ENCODE results near the gene FAM193A. TPM values are rescaled to one million over a fixed set of nuclear protein-coding genes. Genes with fewer than 3 reads are reported as not detected.
"Not testable (repeated sequence)": the region's sequence is repeated elsewhere in the genome, so short reads cannot be mapped to it uniquely, and the experiment has no call there.

The FAM193A gene
- total and polyA plus RNA-seq, 2 donors (not counting 1 experiment from before 2014, with no cell fraction given) = 16.0 to 62.7 TPM

GRCh38 chr4:2762486-2763370 is 226.3 kb downstream of the FAM193A start:
- H3K9me3 ChIP-seq (ENCODE audit: control extremely low read depth in 1 of 3, control insufficient read depth in 2 of 3, insufficient read depth in 1 of 3, low read length in 2 of 3); DNase-seq; H3K27me3 Mint-ChIP-seq; ATAC-seq (ENCODE audit: low read depth); H3K9me3 Mint-ChIP-seq (ENCODE audit: insufficient read depth); H3K9ac ChIP-seq (ENCODE audit: low read length); H4K20me1 ChIP-seq (ENCODE audit: control insufficient read depth, insufficient read depth, low read length, poor library complexity, severe bottlenecking); H3K79me2 ChIP-seq (ENCODE audit: control insufficient read depth, insufficient read depth, low read length); H3K27me3 ChIP-seq (replicated peaks in 1 of 4; ENCODE audit: control extremely low read depth in 1 of 4, control insufficient read depth in 3 of 4, insufficient read depth in 4 of 4, low read length in 3 of 4); H3K36me3 ChIP-seq (replicated peaks in 1 of 2; ENCODE audit: control extremely low read depth in 1 of 2, control insufficient read depth in 1 of 2, extremely low read depth in 1 of 2, insufficient read depth in 2 of 2, low read length in 1 of 2); H3K4me2 ChIP-seq (replicated peaks; ENCODE audit: low read depth, low read length, poor library complexity, severe bottlenecking); intact Hi-C loops (cut with micrococcal nuclease); H3K27ac ChIP-seq (ENCODE audit: low read length in 2 of 2); H2AFZ ChIP-seq (ENCODE audit: insufficient read depth, low read depth, low read length, poor library complexity, severe bottlenecking); H3K4me3 ChIP-seq (ENCODE audit: control extremely low read depth in 1 of 5, extremely low read depth in 1 of 5, insufficient read depth in 1 of 5, low read depth in 2 of 5, low read length in 4 of 5): not testable (repeated sequence)
- peak overlapping the region; percentile 74 for H3K4me3 Mint-ChIP-seq
- POLR2A ChIA-PET = interaction anchor here (1.2 to 1.8 kb wide), 2 partner anchors 17 to 51 kb away, joined by 4 read pairs; no protein-coding TSS in a partner anchor
- CTCF ChIA-PET = interaction anchor here (0.6 to 2.6 kb wide), 28 partner anchors 20 to 277 kb away, joined by 3 to 19 read pairs (median 4); no protein-coding TSS in a partner anchor
- peaks cover 5 to 21% of the 10 kb centered on the region in 2 donors for H3K4me1 ChIP-seq (ENCODE audit: control insufficient read depth in 2 of 2, insufficient read depth in 2 of 2, low read length in 2 of 2)
- H3K27ac Mint-ChIP-seq = peak overlapping the region; percentile 53
- WGBS (ENCODE audit: insufficient coverage) = 96% methylated on average over 24 of the region's 42 CpGs
- peaks cover 14% of the 10 kb centered on the region for H3K4me1 Mint-ChIP-seq

GRCh38 chr4:2763511-2763967 is 227.1 kb downstream of the FAM193A start:
- Mint-ChIP-seq H3K27me3 (no peaks in the 10 kb centered on the region), H3K4me3 (peak overlapping the region; percentile 74), H3K27ac (peak overlapping the region; percentile 15), H3K9me3 (ENCODE audit: insufficient read depth) (no peaks in the 10 kb centered on the region), H3K4me1 (peaks cover 14% of the 10 kb centered on the region)
- DNase-seq = no peak
- intact Hi-C loops (cut with micrococcal nuclease) = no loop called here
- H3K27ac ChIP-seq (ENCODE audit: low read length in 2 of 2) = no peak overlapping the region
- peak overlapping the region; percentile 78 for H2AFZ ChIP-seq (ENCODE audit: insufficient read depth, low read depth, low read length, poor library complexity, severe bottlenecking)
- peak overlapping the region; percentile 93 for H3K4me2 ChIP-seq (replicated peaks; ENCODE audit: low read depth, low read length, poor library complexity, severe bottlenecking)
- peak overlapping the region; percentile 61 for H3K9ac ChIP-seq (ENCODE audit: low read length)
- no peak for ATAC-seq (ENCODE audit: low read depth)
- peak overlapping the region in 4 of 5 experiments; percentile 29 to 72 (median 52) for H3K4me3 ChIP-seq (ENCODE audit: control extremely low read depth in 1 of 5, extremely low read depth in 1 of 5, insufficient read depth in 1 of 5, low read depth in 2 of 5, low read length in 4 of 5)
- no peaks in the 10 kb centered on the region for H3K36me3 ChIP-seq (replicated peaks in 1 of 2; ENCODE audit: control extremely low read depth in 1 of 2, control insufficient read depth in 1 of 2, extremely low read depth in 1 of 2, insufficient read depth in 2 of 2, low read length in 1 of 2)
- TF ChIP-seq, protein P1, sequence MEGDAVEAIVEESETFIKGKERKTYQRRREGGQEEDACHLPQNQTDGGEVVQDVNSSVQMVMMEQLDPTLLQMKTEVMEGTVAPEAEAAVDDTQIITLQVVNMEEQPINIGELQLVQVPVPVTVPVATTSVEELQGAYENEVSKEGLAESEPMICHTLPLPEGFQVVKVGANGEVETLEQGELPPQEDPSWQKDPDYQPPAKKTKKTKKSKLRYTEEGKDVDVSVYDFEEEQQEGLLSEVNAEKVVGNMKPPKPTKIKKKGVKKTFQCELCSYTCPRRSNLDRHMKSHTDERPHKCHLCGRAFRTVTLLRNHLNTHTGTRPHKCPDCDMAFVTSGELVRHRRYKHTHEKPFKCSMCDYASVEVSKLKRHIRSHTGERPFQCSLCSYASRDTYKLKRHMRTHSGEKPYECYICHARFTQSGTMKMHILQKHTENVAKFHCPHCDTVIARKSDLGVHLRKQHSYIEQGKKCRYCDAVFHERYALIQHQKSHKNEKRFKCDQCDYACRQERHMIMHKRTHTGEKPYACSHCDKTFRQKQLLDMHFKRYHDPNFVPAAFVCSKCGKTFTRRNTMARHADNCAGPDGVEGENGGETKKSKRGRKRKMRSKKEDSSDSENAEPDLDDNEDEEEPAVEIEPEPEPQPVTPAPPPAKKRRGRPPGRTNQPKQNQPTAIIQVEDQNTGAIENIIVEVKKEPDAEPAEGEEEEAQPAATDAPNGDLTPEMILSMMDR (IDR thresholded peaks at IDR 0.05) = no peak
- no peak for TF ChIP-seq EZH2 (IDR thresholded peaks at IDR 0.05; ENCODE audit: borderline replicate concordance, insufficient read depth, low read depth, low read length, poor library complexity, severe bottlenecking)
- H3K79me2 ChIP-seq (ENCODE audit: control insufficient read depth, insufficient read depth, low read length) = no peaks in the 10 kb centered on the region
- peaks cover 5 to 21% of the 10 kb centered on the region in 2 donors for H3K4me1 ChIP-seq (ENCODE audit: control insufficient read depth in 2 of 2, insufficient read depth in 2 of 2, low read length in 2 of 2)
- H3K9me3 ChIP-seq (ENCODE audit: control extremely low read depth in 1 of 3, control insufficient read depth in 2 of 3, insufficient read depth in 1 of 3, low read length in 2 of 3) = peaks cover 0 to 3% (median 0%) of the 10 kb centered on the region in 3 donors
- no peaks in the 10 kb centered on the region for H4K20me1 ChIP-seq (ENCODE audit: control insufficient read depth, insufficient read depth, low read length, poor library complexity, severe bottlenecking)
- no peaks in the 10 kb centered on the region for H3K27me3 ChIP-seq (replicated peaks in 1 of 4; ENCODE audit: control extremely low read depth in 1 of 4, control insufficient read depth in 3 of 4, insufficient read depth in 4 of 4, low read length in 3 of 4)
- CTCF ChIA-PET = interaction anchor here (0.6 to 2.6 kb wide), 34 partner anchors 14 to 278 kb away, joined by 3 to 19 read pairs (median 4); no protein-coding TSS in a partner anchor
- 50% methylated on average over 23 of the region's 23 CpGs for WGBS (ENCODE audit: insufficient coverage)
- POLR2A ChIA-PET = interaction anchor here (0.6 to 1.8 kb wide), 4 partner anchors 15 to 172 kb away, joined by 3 to 7 read pairs (median 4); no protein-coding TSS in a partner anchor

Measured in B cell (primary cell).